ENCODE data around the gene ZXDC.

DNA sequence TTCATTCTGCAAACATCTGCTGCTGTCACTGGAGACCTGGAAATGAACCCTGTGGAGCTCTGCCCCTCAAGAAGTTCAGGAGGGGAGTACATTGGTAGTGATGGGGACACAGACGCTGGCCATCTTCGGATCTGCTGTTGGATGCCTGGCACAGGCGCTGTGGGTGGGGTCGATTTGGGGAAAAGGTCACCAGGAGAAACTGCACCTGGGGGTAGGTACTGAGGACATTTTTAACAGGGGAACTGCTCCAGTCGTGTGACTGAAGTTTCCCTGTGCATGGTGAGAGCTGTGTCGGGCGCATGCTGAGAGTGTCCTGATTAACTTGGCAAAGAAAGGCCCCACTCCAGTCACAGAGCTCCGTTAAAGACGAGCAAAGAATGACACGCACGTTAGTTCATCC, 38.5 kb upstream of the ZXDC start:
- TF ChIP-seq, protein P1, sequence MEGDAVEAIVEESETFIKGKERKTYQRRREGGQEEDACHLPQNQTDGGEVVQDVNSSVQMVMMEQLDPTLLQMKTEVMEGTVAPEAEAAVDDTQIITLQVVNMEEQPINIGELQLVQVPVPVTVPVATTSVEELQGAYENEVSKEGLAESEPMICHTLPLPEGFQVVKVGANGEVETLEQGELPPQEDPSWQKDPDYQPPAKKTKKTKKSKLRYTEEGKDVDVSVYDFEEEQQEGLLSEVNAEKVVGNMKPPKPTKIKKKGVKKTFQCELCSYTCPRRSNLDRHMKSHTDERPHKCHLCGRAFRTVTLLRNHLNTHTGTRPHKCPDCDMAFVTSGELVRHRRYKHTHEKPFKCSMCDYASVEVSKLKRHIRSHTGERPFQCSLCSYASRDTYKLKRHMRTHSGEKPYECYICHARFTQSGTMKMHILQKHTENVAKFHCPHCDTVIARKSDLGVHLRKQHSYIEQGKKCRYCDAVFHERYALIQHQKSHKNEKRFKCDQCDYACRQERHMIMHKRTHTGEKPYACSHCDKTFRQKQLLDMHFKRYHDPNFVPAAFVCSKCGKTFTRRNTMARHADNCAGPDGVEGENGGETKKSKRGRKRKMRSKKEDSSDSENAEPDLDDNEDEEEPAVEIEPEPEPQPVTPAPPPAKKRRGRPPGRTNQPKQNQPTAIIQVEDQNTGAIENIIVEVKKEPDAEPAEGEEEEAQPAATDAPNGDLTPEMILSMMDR (IDR thresholded peaks at IDR 0.05; ENCODE audit: low read depth, low read length, poor library complexity, severe bottlenecking): no peak
- no peak for TF ChIP-seq EZH2phosphoT487 (IDR thresholded peaks at IDR 0.05; ENCODE audit: borderline replicate concordance, low read length)

Measured in DOHH2 (cell line).